ENCODE results near the gene ANOS1. TPM values are rescaled to one million over a fixed set of nuclear protein-coding genes. Genes with fewer than 3 reads are reported as not detected.

The ANOS1 gene
- polyA plus RNA-seq, 3 donors: 0.07 to 0.18 TPM; not detected in 1

- Mint-ChIP-seq H3K9me3 (peaks cover 0 to 8% (median 5%) of the 10 kb centered on the region in 7 donors), H3K27me3 (ENCODE audit: low read depth in 3 of 3) (peaks cover 0 to 2% (median 0%) of the 10 kb centered on the region in 3 donors)
- WGBS (ENCODE audit: insufficient coverage): 84% methylated on average over 3 of the region's 4 CpGs
Measured at GRCh38 chrX:8546715-8547114, 185.2 kb downstream of the ANOS1 start.

GRCh38 chrX:8520791-8521190 lies 211.1 kb downstream of the ANOS1 start:
- Histone ChIP-seq H3K27ac (ENCODE audit: low read depth in 1 of 2, low read length in 2 of 2) (no peak overlapping the region), H3K9ac (ENCODE audit: insufficient read depth, low read length, poor library complexity, severe bottlenecking) (no peak overlapping the region), H2AFZ (ENCODE audit: insufficient read depth, low read depth, low read length, poor library complexity, severe bottlenecking) (no peak overlapping the region), H3K4me2 (replicated peaks; ENCODE audit: extremely low read depth, low read length, poor library complexity, severe bottlenecking) (no peak overlapping the region), H4K20me1 (ENCODE audit: insufficient read depth, low read length) (no peaks in the 10 kb centered on the region), H3K4me1 (ENCODE audit: control insufficient read depth in 1 of 2, insufficient read depth in 2 of 2, low read length in 2 of 2) (no peaks in the 10 kb centered on the region), H3K79me2 (ENCODE audit: insufficient read depth, low read length) (no peaks in the 10 kb centered on the region), H3K9me3 (replicated peaks in 1 of 2; ENCODE audit: control insufficient read depth in 1 of 2, insufficient read depth in 1 of 2, low read length in 2 of 2) (no peaks in the 10 kb centered on the region), H3K27me3 (ENCODE audit: control insufficient read depth in 2 of 2, insufficient read depth in 2 of 2, low read length in 2 of 2) (no peaks in the 10 kb centered on the region), H3K4me3 (replicated peaks in 1 of 3; ENCODE audit: low read depth in 2 of 3, low read length in 3 of 3) (no peak overlapping the region), H3K36me3 (replicated peaks in 1 of 2; ENCODE audit: control insufficient read depth in 1 of 2, insufficient read depth in 2 of 2, low read length in 2 of 2) (no peaks in the 10 kb centered on the region)
- TF ChIP-seq, protein P1, sequence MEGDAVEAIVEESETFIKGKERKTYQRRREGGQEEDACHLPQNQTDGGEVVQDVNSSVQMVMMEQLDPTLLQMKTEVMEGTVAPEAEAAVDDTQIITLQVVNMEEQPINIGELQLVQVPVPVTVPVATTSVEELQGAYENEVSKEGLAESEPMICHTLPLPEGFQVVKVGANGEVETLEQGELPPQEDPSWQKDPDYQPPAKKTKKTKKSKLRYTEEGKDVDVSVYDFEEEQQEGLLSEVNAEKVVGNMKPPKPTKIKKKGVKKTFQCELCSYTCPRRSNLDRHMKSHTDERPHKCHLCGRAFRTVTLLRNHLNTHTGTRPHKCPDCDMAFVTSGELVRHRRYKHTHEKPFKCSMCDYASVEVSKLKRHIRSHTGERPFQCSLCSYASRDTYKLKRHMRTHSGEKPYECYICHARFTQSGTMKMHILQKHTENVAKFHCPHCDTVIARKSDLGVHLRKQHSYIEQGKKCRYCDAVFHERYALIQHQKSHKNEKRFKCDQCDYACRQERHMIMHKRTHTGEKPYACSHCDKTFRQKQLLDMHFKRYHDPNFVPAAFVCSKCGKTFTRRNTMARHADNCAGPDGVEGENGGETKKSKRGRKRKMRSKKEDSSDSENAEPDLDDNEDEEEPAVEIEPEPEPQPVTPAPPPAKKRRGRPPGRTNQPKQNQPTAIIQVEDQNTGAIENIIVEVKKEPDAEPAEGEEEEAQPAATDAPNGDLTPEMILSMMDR (IDR thresholded peaks at IDR 0.05): no peak
- Mint-ChIP-seq H3K4me3 (no peak overlapping the region), H3K9me3 (peaks cover 0 to 5% (median 0%) of the 10 kb centered on the region in 7 donors), H3K27ac (no peak overlapping the region), H3K36me3 (no peaks in the 10 kb centered on the region), H3K27me3 (ENCODE audit: low read depth in 3 of 3) (peaks cover 0 to 1% (median 0%) of the 10 kb centered on the region in 3 donors), H3K4me1 (no peaks in the 10 kb centered on the region)
- WGBS (ENCODE audit: insufficient coverage): no CpG with 5 or more reads among the region's 2 CpGs
- intact Hi-C loops (cut with micrococcal nuclease): no loop called here
- no peak for DNase-seq

More at GRCh38 chrX:8546715-8547114, 185.2 kb downstream of the ANOS1 start:
- no peak overlapping the region for H3K9ac ChIP-seq (ENCODE audit: insufficient read depth, low read length, poor library complexity, severe bottlenecking)
- no peak overlapping the region for H3K4me2 ChIP-seq (replicated peaks; ENCODE audit: extremely low read depth, low read length, poor library complexity, severe bottlenecking)
- TF ChIP-seq, protein P1 (IDR thresholded peaks at IDR 0.05): no peak
- H3K27ac Mint-ChIP-seq: no peak overlapping the region
- H3K27ac ChIP-seq (ENCODE audit: low read depth in 1 of 2, low read length in 2 of 2): no peak overlapping the region
- no peaks in the 10 kb centered on the region for H3K79me2 ChIP-seq (ENCODE audit: insufficient read depth, low read length)
- no peak overlapping the region for H3K4me3 ChIP-seq (replicated peaks in 1 of 3; ENCODE audit: low read depth in 2 of 3, low read length in 3 of 3)
- DNase-seq: no peak
- no peak overlapping the region for H3K4me3 Mint-ChIP-seq
- intact Hi-C loops (cut with micrococcal nuclease): no loop called here
- no peaks in the 10 kb centered on the region for H3K9me3 ChIP-seq (replicated peaks in 1 of 2; ENCODE audit: control insufficient read depth in 1 of 2, insufficient read depth in 1 of 2, low read length in 2 of 2)
- no peaks in the 10 kb centered on the region for H3K36me3 ChIP-seq (replicated peaks in 1 of 2; ENCODE audit: control insufficient read depth in 1 of 2, insufficient read depth in 2 of 2, low read length in 2 of 2)
- no peaks in the 10 kb centered on the region for H3K27me3 ChIP-seq (ENCODE audit: control insufficient read depth in 2 of 2, insufficient read depth in 2 of 2, low read length in 2 of 2)
- H3K4me1 ChIP-seq (ENCODE audit: control insufficient read depth in 1 of 2, insufficient read depth in 2 of 2, low read length in 2 of 2): no peaks in the 10 kb centered on the region
- no peaks in the 10 kb centered on the region for H3K36me3 Mint-ChIP-seq
- no peaks in the 10 kb centered on the region for H4K20me1 ChIP-seq (ENCODE audit: insufficient read depth, low read length)
- H2AFZ ChIP-seq (ENCODE audit: insufficient read depth, low read depth, low read length, poor library complexity, severe bottlenecking): no peak overlapping the region
- no peaks in the 10 kb centered on the region for H3K4me1 Mint-ChIP-seq
